ENCODE results near the gene PCBD2.

PCBD2 gene

GRCh38 chr5:135008556-135008955, 103.6 kb downstream of the PCBD2 start:
- no peak for DNase-seq

GRCh38 chr5:135008981-135009735, 104.2 kb downstream of the PCBD2 start:
- no peak for DNase-seq

GRCh38 chr5:135009736-135010501, 105.0 kb downstream of the PCBD2 start:
- no peak for DNase-seq

GRCh38 chr5:135010502-135011354, 105.8 kb downstream of the PCBD2 start:
- no peak for DNase-seq

GRCh38 chr5:135011355-135012032, 106.6 kb downstream of the PCBD2 start:
- DNase-seq: no peak

GRCh38 chr5:135012033-135012588, 107.2 kb downstream of the PCBD2 start:
- DNase-seq: no peak
